Measurements from ENCODE around the gene MYH15.

MYH15 gene

GRCh38 chr3:108377384-108377783 lies 133.0 kb downstream of the MYH15 start:
- in situ Hi-C loops (cut with HindIII; ENCODE audit: low pct_ligation_motif_present, low pct_unique_long_range_greater_than_20kb, low sequenced_read_pairs): no loop called here
- no peak for DNase-seq

- in situ Hi-C loops (cut with HindIII; ENCODE audit: low pct_ligation_motif_present, low pct_unique_long_range_greater_than_20kb, low sequenced_read_pairs): no loop called here
- no peak for DNase-seq
Observed at GRCh38 chr3:108376026-108376425, 134.4 kb downstream of the MYH15 start.

GRCh38 chr3:108359011-108359410 lies 151.4 kb downstream of the MYH15 start:
- DNase-seq: no peak
- in situ Hi-C loops (cut with HindIII; ENCODE audit: low pct_ligation_motif_present, low pct_unique_long_range_greater_than_20kb, low sequenced_read_pairs): no loop called here

GRCh38 chr3:108357042-108357441 lies 153.4 kb downstream of the MYH15 start:
- in situ Hi-C loops (cut with HindIII; ENCODE audit: low pct_ligation_motif_present, low pct_unique_long_range_greater_than_20kb, low sequenced_read_pairs): no loop called here
- DNase-seq: no peak

- in situ Hi-C loops (cut with HindIII; ENCODE audit: low pct_ligation_motif_present, low pct_unique_long_range_greater_than_20kb, low sequenced_read_pairs): no loop called here
- DNase-seq: no peak
Observed at GRCh38 chr3:108354562-108354961, 155.8 kb downstream of the MYH15 start.

GRCh38 chr3:108352176-108352575 lies 158.2 kb downstream of the MYH15 start:
- no peak for DNase-seq
- in situ Hi-C loops (cut with HindIII; ENCODE audit: low pct_ligation_motif_present, low pct_unique_long_range_greater_than_20kb, low sequenced_read_pairs): no loop called here

GRCh38 chr3:108346301-108347227 lies 163.8 kb downstream of the MYH15 start:
- DNase-seq: no peak

GRCh38 chr3:108345492-108346205 lies 164.7 kb downstream of the MYH15 start:
- DNase-seq: peak; percentile 1
- in situ Hi-C loops (cut with HindIII; ENCODE audit: low pct_ligation_motif_present, low pct_unique_long_range_greater_than_20kb, low sequenced_read_pairs): no loop called here

More at GRCh38 chr3:108346301-108347227, 163.8 kb downstream of the MYH15 start:
- in situ Hi-C loops (cut with HindIII; ENCODE audit: low pct_ligation_motif_present, low pct_unique_long_range_greater_than_20kb, low sequenced_read_pairs): no loop called here

GRCh38 chr3:108343491-108343890 lies 166.9 kb downstream of the MYH15 start:
- in situ Hi-C loops (cut with HindIII; ENCODE audit: low pct_ligation_motif_present, low pct_unique_long_range_greater_than_20kb, low sequenced_read_pairs): no loop called here
- no peak for DNase-seq

GRCh38 chr3:108342837-108343486 lies 167.4 kb downstream of the MYH15 start:
- in situ Hi-C loops (cut with HindIII; ENCODE audit: low pct_ligation_motif_present, low pct_unique_long_range_greater_than_20kb, low sequenced_read_pairs): no loop called here

GRCh38 chr3:108341911-108342310 lies 168.5 kb downstream of the MYH15 start:
- DNase-seq: no peak
- in situ Hi-C loops (cut with HindIII; ENCODE audit: low pct_ligation_motif_present, low pct_unique_long_range_greater_than_20kb, low sequenced_read_pairs): no loop called here

More at GRCh38 chr3:108342837-108343486, 167.4 kb downstream of the MYH15 start:
- no peak for DNase-seq

GRCh38 chr3:108338901-108339545 lies 171.4 kb downstream of the MYH15 start:
- peak; percentile 14 for DNase-seq

GRCh38 chr3:108334701-108335100 lies 175.7 kb downstream of the MYH15 start:
- DNase-seq: no peak
- in situ Hi-C loops (cut with HindIII; ENCODE audit: low pct_ligation_motif_present, low pct_unique_long_range_greater_than_20kb, low sequenced_read_pairs): no loop called here

More at GRCh38 chr3:108338901-108339545, 171.4 kb downstream of the MYH15 start:
- in situ Hi-C loops (cut with HindIII; ENCODE audit: low pct_ligation_motif_present, low pct_unique_long_range_greater_than_20kb, low sequenced_read_pairs): no loop called here

GRCh38 chr3:108333961-108334360 lies 176.4 kb downstream of the MYH15 start:
- in situ Hi-C loops (cut with HindIII; ENCODE audit: low pct_ligation_motif_present, low pct_unique_long_range_greater_than_20kb, low sequenced_read_pairs): no loop called here

GRCh38 chr3:108331792-108332191 lies 178.6 kb downstream of the MYH15 start:
- in situ Hi-C loops (cut with HindIII; ENCODE audit: low pct_ligation_motif_present, low pct_unique_long_range_greater_than_20kb, low sequenced_read_pairs): no loop called here
- no peak for DNase-seq

More at GRCh38 chr3:108333961-108334360, 176.4 kb downstream of the MYH15 start:
- no peak for DNase-seq
